ENCODE results near the gene CDK5. TPM values are rescaled to one million over a fixed set of nuclear protein-coding genes. Genes with fewer than 3 reads are reported as not detected.
"Not testable (repeated sequence)": the region's sequence is repeated elsewhere in the genome, so short reads cannot be mapped to it uniquely, and the experiment has no call there.

Gene CDK5
- polyA plus RNA-seq, 3 donors, result 5.9 to 9.1 (median 7.8) TPM

DNA sequence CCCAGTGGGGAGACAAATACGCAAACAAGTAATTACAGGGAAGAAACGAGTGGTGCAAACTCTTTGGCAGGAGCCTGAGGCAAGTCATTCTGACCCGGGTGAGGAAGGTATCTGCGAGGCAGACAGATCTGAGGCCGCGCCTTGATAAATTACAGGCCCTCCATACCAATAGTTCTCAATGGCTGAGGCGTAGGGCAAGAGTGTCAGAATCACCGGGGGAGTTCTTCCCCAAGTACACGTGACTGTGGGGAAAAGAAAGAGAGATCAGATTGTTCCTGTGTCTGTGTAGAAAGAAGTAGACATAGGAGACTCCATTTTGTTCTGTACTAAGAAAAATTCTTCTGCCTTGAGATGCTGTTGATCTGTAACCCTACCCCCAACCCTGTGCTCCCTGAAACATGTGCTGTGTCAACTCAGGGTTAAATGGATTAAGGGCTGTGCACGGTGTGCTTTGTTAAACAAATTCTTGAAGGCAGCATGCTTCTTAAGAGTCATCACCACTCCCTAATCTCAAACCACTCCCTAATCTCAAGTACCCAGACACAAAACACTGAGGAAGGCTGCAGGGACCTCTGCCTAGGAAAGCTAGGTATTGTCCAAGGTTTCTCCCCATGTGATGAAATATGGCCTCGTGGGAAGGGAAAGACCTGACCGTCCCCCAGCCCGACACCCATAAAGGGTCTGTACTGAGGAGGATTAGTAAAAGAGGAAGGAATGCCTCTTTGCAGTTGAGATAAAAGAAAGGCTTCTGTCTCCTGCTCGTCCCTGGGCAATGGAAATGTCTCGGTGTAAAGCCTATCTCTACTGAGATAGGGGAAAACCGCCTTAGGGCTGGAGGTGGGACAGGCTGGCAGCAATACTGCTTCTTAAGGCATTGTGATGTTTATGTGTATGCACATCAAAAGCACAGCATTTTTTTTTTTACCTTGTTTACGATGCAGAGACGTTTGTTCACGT is 30.6 kb downstream of the CDK5 start:
- 43 to 49% (median 44%) methylated on average over 19 of the region's 19 CpGs for WGBS, 3 donors
- not testable (repeated sequence) for H3K27ac ChIP-seq (ENCODE audit: low read depth, low read length)

DNA sequence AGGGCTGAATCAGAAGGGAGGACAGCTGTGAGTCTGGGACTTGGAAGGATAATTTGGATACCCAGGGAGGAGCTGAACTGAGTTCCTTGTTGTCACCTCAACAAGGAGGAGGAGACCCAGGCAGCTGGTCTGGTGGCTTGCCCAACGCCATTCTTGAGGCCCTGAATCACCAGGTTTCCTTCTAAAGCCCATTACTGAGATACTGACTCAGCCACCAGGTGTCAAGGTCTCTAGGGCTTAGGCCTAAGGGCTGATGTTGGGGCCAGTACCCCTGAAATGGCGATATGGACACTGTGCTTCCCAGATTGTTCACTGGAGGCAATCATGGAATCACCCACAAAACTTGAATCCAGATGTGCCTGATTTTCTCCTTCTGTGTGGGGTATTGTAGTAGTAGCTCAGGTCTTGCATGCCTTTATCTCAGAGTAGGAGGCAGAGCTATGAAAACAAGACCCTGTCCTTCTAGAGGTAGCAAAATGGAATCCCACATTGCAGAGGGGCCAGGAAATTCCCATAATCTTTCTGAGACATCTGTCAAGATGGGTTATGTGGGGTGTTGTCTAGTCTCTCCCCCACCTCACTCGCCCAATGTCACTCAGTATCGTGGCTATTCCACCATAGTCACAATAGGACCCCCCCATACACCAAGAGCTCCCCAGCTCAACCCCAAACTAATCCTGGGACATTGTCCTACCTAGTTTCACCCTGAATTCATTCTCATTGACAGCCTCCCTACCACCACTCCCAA is 31.6 kb downstream of the CDK5 start:
- no peak overlapping the region for H3K27ac ChIP-seq (ENCODE audit: low read depth, low read length)
- WGBS, 3 donors, result 86 to 89% (median 88%) methylated on average over 4 of the region's 4 CpGs

DNA sequence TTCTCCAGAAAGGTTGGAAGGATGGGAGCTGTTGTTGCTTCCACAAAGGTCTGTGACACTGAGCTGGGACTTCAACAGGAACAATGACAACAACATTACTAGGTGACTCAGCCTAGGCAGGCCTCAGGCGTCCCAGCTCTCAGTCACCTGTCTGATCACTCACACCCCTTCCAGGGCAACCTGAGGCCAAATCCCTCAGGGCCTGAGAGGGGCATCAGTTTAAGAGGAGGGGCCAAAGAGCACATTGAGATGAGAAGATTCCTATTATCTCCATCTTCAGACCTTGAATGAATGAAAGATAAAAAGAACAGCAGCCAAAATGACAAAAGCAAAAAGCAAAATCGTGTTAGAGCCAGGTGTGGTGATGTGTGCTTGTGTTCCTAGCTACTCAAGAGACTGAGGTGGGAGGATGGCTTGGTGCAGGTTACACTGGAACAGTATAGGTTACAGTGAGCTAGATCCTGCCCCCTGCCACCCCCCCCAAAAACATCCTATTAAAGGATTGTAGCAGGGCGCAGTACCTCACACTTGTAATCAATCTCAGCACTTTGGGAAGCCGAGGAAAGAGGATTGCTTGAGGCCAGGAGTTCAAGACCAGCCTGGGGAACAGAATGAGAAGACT is 33.2 kb downstream of the CDK5 start, which contains the start of gene ATG9B:
ATG9B (minus strand) TSS at position 60 of the 622 bp plus-strand sequence. CDS start 71 bp downstream, outside the sequence.
- 82 to 92% (median 87%) methylated on average over 4 of the region's 4 CpGs for WGBS, 3 donors

DNA sequence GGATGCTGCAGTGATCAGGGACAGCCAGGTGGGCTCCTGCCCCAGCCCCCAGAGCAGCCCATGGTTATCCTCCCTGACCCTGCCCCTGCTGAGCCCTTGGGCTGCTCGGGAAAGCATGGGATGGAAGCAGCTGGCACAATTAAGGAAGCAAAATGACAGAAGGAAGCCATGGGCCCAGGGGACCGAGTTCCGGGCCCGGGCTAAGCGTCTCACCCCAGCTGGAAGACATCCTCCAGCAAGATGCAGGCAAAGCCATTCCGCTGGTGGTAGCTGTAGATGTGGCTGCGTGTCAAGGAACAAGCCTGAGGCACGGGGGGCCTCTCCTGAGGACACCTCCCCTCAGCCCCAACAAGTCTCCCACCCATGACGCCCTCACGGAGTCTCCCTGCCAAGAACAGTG is 34.5 kb downstream of the CDK5 start:
- WGBS, 3 donors, result 70 to 80% (median 74%) methylated on average over 10 of the region's 10 CpGs
- no peak overlapping the region for H3K27ac ChIP-seq (ENCODE audit: low read depth, low read length)

More for the DNA sequence above, 33.2 kb downstream of the CDK5 start, which contains the start of gene ATG9B:
- no peak within 1 kb of the TSS for H3K27ac ChIP-seq (ENCODE audit: low read depth, low read length)

DNA sequence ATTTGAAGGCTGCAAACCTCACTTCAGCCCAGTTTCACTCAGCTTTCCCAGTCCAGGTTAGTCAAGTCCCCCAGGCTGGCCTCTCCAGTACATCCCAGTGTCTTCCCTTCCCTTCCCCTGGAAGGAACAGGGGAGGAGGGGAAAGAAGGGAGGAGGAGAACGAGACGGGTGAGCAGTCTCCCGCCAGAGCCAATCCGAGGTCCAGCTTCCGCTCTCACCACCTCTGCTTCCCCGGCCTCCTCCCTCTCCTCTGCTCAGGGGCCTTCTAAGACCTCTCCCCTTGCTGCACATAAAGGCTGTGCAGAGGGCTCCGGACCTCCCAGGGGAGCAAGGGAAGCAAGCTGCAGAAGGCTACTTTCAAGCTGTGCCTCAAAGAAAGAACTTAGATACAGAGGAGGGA is 37.5 kb downstream of the CDK5 start:
- whole genome bisulfite sequencing, 3 donors, result 43 to 61% (median 60%) methylated on average over 7 of the region's 7 CpGs
- no peak overlapping the region for H3K27ac ChIP-seq (ENCODE audit: low read depth, low read length)

DNA sequence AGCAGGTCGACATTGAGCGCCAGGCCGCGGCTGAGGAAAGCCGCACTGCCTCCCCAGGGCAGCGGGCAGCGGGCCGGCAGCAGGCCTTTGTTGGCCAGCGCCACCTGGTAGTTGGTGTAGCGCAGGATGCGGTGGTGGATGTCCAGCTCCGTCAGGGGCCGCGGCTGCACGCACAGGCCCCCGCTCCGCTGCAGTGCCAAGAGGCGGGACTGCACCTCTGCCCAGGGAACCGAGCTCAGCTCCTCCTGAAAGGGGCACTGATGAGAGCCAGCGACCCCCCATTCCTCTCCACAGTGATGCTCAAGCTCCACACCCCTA is 38.6 kb downstream of the CDK5 start:
- 17 to 32% (median 21%) methylated on average over 12 to 20 of the region's 20 CpGs for WGBS, 3 donors
- H3K27ac ChIP-seq (ENCODE audit: low read depth, low read length), result no peak overlapping the region

DNA sequence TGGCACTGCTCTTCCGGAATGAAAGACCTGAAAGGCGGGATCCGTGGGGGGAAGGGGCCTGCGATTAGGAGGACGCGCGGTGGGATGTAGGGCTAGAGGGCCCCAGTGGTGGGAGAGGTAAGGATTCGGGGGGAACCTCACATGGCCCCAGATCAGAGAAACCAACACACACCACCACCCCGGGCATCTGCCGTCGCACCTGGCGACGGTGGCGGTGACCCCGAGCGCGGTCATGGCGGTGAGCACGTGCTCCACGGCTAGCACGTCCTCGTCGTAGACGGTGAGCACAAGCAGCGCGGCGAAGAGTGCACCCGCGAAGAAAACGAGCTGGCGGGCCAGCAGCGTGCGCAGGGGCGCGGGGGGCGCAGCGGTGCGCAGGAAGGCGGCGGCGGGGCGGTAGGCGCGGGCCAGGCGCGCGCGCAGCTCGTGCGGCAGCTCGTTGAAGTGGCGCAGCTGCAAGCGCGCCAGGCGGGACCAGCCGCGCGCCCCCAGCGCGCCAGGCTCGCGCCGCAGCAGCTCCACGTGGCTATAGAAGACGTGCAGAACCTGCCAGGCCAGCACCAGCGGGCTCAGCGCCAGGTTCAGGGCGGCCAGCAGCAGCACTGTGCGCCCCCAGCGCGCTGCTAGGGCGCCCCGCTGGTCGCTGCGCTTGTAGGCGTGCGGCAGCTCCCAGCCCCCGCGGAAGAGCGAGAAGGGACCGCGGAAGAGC is 39.1 kb downstream of the CDK5 start:
- H3K27ac ChIP-seq (ENCODE audit: low read depth, low read length), result no peak overlapping the region
- 1 to 4% (median 1%) methylated on average over 63 to 82 of the region's 82 CpGs for WGBS, 3 donors

DNA sequence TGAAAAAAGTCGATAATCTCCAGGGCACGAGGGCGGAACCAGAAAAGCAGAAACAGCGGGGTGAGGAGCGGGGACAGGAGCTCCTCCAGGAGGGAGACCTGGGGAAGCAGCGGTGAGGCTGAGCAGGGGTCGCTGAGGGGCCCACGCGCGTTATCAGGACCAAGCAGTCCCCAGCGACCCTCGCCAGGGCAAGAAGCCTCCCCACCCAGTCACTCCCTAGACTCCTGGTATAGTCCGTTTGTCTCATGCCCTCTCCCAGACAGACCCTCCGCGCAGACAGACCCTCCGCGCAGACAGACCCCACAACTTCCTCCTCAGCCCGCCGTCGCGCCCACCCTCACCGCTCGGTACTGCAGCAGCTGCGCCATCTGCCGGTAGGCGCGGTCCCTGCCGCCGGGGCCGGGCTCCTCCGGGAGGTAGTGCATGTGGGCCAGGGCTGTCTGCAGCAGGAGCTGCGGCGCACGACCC is 39.7 kb downstream of the CDK5 start:
- WGBS, 3 donors, result 2% methylated on average over 34 of the region's 34 CpGs
- no peak overlapping the region for H3K27ac ChIP-seq (ENCODE audit: low read depth, low read length)

DNA sequence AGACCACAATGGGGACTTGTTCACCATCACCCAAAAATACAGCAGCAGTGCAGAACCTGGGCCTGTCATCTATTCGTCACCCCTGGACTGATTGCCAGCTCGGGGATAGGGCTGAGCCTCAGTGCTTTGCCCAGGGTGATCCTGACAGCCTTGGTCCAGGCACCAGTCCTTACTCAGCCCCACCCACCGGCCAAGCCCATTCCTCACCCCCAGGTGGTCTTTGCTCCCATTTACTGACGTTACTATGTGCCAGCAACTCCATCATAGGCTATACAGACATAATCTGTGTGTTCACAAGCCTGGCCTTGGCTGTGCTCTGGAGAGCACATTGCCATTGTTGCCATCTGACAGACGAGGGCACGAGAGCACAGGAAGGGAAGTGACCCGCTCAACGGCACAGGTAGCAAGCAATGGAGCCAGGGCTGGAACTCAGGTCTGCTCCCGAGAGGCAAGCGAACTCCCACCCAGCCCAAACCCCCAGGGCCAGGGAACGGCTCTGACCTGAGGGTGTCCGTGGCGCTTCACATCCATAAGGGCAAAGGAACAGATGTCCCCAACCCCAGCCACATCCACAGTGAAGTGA is 40.2 kb downstream of the CDK5 start:
- WGBS, 3 donors, result 39 to 42% (median 41%) methylated on average over 13 of the region's 13 CpGs

DNA sequence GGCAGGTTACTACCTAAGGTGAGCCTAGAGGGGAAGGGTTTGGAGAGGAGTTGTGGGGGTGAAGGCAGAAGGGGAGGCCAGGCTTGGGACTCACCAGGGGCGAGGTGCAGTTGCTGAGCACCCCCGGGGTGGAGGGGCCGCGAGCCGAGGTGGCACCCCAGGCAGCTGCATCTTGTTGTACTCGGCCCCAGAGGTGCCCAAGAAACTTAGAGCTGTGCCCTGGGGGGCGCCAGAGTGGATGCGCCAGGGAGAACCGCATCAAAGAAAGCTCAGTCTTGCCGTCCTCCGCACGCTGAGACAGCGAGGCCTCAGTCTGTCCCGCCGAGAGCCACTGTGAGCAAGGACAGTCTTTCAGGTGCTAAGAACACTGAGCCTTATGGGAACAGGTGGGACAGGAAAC is 40.8 kb downstream of the CDK5 start:
- no peak overlapping the region for H3K27ac ChIP-seq (ENCODE audit: low read depth, low read length)
- whole genome bisulfite sequencing, 3 donors, result 78 to 87% (median 81%) methylated on average over 15 of the region's 15 CpGs

More for the DNA sequence above, 40.2 kb downstream of the CDK5 start:
- H3K27ac ChIP-seq (ENCODE audit: low read depth, low read length), result no peak overlapping the region

DNA sequence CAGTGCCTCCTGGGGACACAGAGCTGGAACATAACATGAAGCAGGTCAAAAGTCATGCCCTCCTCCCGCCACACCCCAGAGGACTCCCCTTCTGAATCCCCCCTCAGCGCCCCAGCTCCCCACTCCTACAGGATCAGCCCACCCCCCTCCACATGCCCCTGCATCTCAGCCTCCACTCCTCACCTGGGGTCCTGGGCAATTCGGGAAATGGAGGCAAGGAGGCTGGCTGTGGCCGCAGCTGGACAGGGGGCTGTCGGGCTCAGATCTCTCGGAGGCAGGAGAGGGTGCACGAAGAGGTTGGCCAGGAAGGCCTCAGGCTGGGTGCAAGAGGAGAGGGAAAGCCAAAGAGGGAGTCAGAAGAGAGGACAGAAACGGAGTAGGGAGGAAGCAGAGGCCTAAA is 41.2 kb downstream of the CDK5 start:
- WGBS, 3 donors, result 77 to 89% (median 85%) methylated on average over 8 of the region's 8 CpGs

DNA sequence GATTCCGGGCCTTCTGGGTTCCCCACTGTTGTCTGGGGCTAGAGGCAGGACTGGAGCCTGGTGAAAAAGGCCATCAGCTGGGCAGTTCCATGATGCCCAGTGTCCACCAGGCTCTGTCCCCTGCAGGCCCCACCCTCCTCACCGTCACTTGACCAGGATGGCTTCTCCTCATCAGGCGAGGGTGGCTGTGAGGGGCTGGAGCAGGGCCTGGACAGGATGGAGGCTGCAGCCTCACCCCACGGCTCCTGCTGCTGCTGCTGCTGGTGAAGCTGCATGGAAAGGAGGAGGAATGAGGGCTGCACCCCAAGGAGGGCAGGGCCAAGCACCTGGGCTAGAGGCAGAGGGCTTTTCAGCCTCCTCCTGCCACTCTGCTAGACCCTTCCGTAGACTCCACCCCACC is 41.7 kb downstream of the CDK5 start:
- 75 to 92% (median 78%) methylated on average over 5 of the region's 5 CpGs for WGBS, 3 donors
- no peak overlapping the region for H3K27ac ChIP-seq (ENCODE audit: low read depth, low read length)

More for the DNA sequence above, 41.2 kb downstream of the CDK5 start:
- H3K27ac ChIP-seq (ENCODE audit: low read depth, low read length), result no peak overlapping the region

DNA sequence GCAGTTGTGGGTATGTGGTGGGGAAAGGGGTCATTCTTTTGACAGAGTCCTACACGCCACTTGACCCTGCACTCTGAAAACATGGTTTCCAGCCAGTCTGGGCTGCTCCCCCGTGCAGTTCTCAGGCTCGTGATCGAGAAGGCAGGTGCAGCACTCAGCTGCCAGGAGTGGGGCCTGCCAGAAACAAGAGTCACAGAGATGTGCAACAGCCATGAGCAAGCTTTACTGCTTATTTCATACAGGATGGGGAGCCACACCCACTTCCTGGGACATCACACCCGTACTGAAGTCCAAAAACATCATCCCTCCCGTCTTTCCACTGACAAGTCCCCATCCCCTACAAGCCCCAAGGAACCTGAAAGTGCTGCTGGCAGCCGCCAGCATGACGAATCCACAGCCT is 42.7 kb downstream of the CDK5 start:
- WGBS, 3 donors, result 73 to 81% (median 75%) methylated on average over 8 of the region's 8 CpGs
- H3K27ac ChIP-seq (ENCODE audit: low read depth, low read length), result no peak overlapping the region

DNA sequence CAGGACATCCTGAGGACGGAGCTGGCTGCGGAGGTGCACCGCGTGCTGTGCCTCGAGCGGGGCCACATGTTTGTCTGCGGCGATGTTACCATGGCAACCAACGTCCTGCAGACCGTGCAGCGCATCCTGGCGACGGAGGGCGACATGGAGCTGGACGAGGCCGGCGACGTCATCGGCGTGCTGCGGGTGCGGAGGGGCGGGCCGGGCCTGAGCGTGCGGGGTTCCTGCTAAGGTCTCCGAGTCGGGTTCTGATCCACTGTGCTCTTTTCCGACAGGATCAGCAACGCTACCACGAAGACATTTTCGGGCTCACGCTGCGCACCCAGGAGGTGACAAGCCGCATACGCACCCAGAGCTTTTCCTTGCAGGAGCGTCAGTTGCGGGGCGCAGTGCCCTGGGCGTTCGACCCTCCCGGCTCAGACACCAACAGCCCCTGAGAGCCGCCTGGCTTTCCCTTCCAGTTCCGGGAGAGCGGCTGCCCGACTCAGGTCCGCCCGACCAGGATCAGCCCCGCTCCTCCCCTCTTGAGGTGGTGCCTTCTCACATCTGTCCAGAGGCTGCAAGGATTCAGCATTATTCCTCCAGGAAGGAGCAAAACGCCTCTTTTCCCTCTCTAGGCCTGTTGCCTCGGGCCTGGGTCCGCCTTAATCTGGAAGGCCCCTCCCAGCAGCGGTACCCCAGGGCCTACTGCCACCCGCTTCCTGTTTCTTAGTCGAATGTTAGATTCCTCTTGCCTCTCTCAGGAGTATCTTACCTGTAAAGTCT is 43.8 kb downstream of the CDK5 start:
- no peak overlapping the region for H3K27ac ChIP-seq (ENCODE audit: low read depth, low read length)
- 20 to 43% (median 33%) methylated on average over 55 of the region's 55 CpGs for WGBS, 3 donors

DNA sequence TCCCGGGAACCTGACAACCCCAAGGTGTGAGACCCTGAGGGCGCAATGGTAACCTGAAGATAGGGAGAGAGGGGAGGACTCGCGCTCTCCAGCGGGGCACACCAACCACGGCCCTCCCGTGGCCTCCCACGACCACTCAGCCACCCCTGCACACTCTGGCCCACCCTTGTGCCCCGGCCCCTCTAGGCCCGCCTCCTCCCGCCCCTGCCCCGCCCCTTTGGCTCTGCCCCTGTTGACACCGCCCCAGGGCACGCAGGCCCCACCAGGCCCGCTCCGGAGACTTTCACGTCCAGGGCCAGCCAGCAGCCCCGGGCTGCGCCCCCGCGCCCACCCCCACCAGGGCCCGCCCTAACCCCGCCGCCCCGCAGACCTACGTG is 44.4 kb downstream of the CDK5 start:
- H3K27ac ChIP-seq (ENCODE audit: low read depth, low read length), result no peak overlapping the region
- 21 to 30% (median 30%) methylated on average over 15 to 26 of the region's 26 CpGs for WGBS, 3 donors

DNA sequence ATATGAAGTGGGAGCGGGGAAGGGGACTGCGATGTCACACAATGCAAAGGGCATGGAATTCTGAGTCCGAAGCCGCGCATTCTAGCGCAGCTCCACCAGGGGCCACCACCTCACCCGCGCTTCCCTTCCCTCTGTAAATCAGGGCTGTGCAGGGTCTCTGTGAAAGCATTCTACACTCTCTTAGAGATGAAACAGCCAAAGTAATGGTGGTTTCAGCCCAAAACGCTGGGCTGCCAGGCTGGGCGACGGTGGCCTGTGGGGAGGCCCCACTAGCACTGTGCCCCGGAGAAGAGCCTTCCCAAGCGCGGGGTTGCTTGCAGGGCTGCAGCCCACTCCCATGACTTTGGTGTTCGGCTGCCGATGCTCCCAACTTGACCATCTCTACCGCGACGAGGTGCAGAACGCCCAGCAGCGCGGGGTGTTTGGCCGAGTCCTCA is 44.8 kb downstream of the CDK5 start:
- 23 to 51% (median 45%) methylated on average over 23 of the region's 23 CpGs for WGBS, 3 donors
- H3K27ac ChIP-seq (ENCODE audit: low read depth, low read length), result no peak overlapping the region

DNA sequence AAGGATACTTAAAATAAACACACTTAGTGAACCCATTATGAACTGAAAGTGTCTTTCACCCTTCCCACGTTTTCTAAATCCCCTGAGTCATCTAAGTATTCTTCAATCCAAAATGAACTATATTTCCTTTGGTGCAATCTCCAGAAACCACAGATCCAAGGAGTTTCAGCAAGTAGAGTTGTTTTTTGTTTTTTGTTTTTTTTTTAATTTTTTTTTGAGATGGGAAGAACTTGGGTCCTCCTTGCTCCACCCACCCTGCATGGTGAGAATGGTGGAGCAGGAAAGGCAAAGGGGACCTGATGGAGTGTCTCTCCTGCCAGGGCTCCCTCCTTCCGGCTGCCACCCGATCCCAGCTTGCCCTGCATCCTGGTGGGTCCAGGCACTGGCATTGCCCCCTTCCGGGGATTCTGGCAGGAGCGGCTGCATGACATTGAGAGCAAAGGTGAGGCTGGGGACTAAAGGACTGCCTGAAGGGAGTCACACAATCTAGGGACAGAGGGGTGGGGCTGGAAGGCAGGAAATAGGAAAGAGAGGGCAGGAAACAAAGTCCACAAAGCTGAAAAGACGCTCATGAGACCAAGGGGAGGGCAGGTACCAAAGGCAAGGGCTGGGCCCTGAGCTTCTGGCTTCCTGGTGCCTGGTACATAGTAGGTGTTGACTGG is 45.5 kb downstream of the CDK5 start:
- 61 to 69% (median 63%) methylated on average over 6 of the region's 6 CpGs for WGBS, 3 donors
- H3K27ac ChIP-seq (ENCODE audit: low read depth, low read length), result no peak overlapping the region
